HG02943 (cell line): ENCODE results near the gene HEBP2.

ENCODE experiments used
- ATAC-seq: cut with Tn5 transposase; IDR thresholded peaks from one replicate; pipeline ENCODE4 v1.9.1; 2021; ENCODE audit warnings: mild to moderate bottlenecking, low read depth, moderate library complexity; ENCODE audit not compliant: unreplicated experiment

Gene HEBP2

GRCh38 chr6:138450445-138450844 is 46.4 kb downstream of the HEBP2 start:
- ATAC-seq, result no peak

- no peak for ATAC-seq
Measured at GRCh38 chr6:138451043-138451442, 47.0 kb downstream of the HEBP2 start.

GRCh38 chr6:138454981-138455706 is 51.1 kb downstream of the HEBP2 start:
- ATAC-seq, result no peak

- ATAC-seq, result peak; percentile 99
Measured at GRCh38 chr6:138455746-138456400, 51.9 kb downstream of the HEBP2 start.

- ATAC-seq, result no peak
Measured at GRCh38 chr6:138456401-138456790, 52.4 kb downstream of the HEBP2 start.

GRCh38 chr6:138461647-138462046 is 57.6 kb downstream of the HEBP2 start:
- no peak for ATAC-seq

GRCh38 chr6:138464085-138464484 is 60.1 kb downstream of the HEBP2 start:
- ATAC-seq, result no peak

GRCh38 chr6:138465007-138465645 is 61.1 kb downstream of the HEBP2 start:
- ATAC-seq, result no peak

GRCh38 chr6:138467901-138468300 is 63.9 kb downstream of the HEBP2 start:
- ATAC-seq, result no peak

- ATAC-seq, result no peak
Measured at GRCh38 chr6:138468320-138469015, 64.4 kb downstream of the HEBP2 start.
